ENCODE results near the gene TRAPPC11.

DNA sequence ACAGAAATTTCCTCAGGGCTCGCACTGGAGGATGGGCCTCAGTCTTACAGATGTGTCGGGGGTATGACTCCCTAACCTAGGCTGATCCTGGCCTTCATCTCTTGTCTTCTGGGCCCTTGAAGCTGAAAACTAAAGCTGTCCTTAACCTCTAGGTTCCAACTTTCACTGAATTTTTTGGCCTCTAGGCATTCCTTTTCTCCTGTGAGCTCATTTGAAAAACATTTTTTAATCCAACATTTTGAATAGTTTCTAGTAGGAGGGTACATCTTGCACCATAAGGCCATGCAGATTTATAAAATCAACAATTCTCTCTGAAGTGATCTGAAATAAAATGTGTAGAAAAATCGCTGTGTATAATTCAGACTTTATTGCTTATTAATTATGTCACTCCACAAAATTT lies 19.8 kb upstream of the TRAPPC11 start:
- TF ChIP-seq, protein P1, sequence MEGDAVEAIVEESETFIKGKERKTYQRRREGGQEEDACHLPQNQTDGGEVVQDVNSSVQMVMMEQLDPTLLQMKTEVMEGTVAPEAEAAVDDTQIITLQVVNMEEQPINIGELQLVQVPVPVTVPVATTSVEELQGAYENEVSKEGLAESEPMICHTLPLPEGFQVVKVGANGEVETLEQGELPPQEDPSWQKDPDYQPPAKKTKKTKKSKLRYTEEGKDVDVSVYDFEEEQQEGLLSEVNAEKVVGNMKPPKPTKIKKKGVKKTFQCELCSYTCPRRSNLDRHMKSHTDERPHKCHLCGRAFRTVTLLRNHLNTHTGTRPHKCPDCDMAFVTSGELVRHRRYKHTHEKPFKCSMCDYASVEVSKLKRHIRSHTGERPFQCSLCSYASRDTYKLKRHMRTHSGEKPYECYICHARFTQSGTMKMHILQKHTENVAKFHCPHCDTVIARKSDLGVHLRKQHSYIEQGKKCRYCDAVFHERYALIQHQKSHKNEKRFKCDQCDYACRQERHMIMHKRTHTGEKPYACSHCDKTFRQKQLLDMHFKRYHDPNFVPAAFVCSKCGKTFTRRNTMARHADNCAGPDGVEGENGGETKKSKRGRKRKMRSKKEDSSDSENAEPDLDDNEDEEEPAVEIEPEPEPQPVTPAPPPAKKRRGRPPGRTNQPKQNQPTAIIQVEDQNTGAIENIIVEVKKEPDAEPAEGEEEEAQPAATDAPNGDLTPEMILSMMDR (IDR thresholded peaks at IDR 0.05), result no peak
- no peak for TF ChIP-seq POLR2A (IDR thresholded peaks at IDR 0.05)

All from thyroid gland (tissue), 4 donors.